GM21423 (cell line): ENCODE measurements around the gene SKOR1.

Experiments
- ATAC-seq: cut with Tn5 transposase; IDR thresholded peaks from one replicate; pipeline ENCODE4 v1.9.1; 2021; ENCODE audit warnings: mild to moderate bottlenecking, moderate library complexity; ENCODE audit not compliant: unreplicated experiment

The SKOR1 gene

DNA sequence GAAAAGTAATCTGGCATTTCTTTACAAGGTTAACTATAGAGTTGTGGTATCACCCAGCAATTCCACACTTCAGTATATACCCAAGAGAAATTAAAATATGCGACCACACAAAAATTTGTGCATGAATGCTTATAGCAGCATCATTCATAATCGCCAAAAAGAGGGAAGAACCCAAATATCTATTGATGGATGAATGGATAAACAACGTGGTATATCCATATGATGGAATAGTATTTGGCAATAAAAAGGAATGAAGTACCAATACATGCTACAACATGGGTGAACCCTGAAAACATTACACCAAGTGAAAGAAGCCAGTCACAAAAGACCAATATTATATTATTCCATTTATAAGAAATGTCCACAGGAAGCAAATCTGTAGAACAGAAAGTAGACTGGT lies 8.6 kb upstream of the SKOR1 start:
- ATAC-seq, result no peak

DNA sequence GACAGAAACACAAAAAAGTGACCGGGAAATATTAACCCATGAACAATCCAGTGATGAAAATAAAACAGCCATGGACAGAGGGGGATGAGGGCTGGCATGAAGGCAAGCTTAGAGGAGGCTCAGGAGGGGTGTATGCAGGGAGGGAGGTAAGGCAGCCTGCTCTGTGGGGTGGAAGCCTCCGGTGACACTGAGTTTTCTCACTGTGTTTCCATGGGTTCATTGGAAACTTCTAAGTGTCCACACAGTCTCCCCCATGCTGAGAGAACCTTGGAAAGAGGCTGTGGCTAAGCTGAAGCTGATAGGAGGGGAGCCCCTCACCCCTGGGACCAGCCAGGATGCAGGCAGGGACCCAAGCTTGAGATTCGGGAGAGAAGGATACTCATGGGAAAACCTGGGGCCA lies 6.8 kb upstream of the SKOR1 start:
- no peak for ATAC-seq

DNA sequence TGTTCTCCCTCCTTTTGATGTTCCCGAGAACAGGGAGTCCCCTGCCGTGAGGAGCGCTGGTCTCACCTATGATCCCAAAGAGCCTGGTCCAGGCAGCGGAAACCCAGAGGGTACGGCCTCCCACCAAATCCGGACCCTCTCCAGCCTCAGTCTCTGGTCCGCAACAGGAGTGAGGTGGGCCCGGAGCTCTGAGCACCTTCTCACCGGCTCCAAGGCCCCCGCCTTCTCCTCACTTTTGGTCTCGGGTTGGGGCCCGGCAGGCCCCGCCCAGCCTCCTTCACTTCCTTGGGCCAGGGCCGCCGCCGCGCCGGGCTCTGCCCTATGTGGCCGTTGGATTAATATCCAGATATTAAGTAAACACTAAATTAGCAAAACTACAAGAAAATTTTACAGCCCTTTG lies 5.7 kb upstream of the SKOR1 start:
- ATAC-seq, result no peak

DNA sequence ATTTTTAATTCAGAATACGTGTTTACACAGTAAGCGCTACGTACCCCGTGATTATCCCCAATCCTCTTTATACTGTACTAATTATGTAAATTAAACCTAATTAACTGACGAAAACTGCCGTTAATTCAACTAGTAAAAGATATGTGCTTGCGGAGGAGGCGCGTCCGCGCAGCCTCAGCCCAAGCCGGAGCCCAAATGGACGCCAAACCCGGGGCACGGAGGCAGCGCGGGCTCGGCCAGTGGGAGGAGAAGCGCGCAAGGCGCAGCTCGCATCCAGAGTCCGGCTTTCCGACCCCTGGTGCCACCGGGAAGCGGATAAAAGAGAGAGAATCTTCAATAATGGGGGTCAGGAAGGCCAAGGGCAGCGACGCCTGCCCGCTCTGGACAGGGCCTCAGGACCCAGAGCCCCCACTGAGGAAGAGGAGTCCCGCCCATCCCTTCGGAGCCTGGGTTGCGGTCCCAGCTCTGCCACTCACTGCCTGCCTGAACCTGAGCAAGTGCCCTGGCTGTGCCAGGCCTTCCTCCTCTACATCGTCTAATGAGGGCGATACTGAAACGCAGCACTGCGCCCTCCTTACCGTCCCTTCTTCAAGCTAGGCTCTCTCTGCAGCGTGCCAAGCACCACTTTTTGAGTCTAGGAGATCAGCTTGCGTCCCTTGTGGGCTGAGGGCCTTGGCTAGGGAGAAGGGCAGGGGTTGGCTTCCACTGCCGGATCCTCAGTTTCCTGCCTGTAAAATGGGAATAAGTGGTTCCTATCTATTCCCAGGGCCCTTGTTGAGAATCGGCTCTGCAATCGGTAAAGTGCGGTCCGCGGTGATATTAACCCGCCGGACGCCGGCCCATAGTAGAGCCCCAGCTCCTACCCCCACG lies 5.0 kb upstream of the SKOR1 start:
- ATAC-seq, result no peak

DNA sequence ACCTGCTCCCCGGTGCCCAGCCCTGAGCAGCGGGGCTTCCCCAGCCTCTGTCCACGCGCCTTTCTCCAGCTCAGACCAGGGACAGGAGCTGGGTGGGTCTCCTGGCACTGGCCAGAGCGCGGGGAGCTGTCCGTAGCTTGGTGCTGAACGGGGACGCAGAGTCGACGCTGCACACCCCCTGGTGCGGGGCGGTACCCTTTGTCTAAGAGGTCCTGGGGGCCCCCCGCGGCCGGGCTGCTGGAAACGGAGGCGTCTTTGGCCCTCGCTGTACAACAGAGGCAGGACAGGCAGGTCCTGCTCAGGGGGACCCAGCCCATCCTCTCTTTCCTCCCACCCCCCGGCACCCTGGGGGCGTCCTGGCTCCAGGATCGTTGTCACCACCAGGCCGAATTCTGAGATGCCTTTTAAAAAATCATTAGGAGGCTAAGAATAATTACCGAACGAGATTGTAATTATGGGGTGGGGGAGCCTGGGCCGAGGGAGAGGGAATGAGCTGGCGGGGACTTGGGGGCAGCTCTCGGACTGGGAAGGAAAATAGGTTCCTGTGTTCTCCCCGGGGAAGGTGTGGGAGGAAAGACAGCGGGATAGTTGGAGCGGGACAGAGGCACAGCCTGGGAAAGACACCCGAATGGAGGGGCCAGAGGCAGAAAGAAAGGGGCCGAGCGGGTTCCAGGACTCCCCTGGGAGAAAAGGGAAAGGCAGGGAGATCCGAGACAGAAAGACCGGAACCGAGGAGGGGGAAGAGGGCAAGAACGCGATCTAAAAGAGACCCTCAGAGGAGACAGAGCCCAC lies 4.1 kb upstream of the SKOR1 start:
- no peak for ATAC-seq

DNA sequence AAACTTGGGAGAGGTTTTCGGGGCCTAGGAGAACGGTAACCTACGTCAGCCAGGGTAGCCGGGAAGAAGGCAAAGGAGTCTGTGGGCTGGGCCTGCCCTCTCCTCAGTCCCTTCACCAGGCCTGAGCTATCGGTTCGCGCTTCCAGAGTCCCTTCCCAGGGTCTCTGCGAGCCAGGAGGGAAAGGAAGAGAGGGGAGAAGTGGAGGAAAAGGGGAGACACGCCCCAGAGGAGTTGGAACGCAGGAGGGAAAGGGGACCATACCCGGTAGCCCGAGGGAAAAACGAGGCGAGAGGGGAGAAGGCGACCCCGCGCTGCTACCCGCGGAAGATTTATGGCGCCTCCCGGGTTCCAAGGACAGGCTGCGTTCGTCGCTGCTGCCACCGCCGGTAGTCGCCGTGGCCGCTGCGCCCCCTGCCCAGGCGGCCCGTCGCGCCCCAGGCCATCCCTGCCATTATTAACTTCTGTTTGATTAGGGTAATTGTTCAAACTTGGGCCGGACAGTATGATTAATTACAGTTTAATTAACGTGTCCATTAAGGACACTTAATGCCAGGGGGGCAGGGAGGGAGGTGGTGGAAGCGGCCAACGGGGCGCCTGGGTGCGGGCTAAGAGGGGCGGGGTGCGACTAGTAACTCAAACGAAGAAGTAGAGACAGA lies 3.4 kb upstream of the SKOR1 start:
- ATAC-seq, result no peak

DNA sequence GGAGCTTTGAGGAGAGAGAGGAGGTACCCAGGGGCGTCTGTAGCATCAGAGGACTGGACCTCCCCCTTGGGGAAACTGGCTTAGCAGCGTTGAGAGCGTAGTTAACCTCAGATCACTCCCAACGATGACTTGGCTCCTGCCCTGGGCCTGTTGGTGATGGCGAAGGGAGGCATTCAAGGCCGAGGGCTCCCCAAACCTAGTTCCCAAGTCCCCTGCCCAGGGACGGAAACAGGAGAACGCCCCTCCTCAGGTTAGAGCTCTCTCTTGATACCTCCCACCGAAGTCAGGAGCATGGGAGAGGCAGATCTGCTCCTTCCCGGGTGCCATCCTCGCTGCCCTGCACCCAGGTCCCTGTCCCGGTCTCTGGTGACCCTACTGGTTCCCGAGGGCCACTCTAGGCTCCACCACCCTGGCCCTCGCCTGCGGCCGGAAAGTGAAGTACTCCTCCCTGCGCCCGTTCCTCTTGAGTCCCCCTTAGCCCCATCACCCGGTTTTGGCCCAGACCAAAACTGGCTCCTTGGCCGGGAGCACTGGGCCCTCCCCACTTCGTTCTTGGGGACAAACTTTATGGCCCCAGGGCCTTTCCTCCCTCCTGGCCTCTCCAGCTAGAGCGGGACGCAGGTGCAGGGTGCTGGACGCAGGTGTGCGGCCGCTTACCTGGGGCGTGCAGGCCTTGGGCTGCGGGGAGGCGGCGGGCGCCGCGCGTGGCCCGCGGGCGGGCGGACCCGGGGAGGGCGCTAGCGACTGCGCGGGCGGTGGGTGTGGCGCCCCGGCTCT lies 2.6 kb upstream of the SKOR1 start:
- ATAC-seq, result no peak

DNA sequence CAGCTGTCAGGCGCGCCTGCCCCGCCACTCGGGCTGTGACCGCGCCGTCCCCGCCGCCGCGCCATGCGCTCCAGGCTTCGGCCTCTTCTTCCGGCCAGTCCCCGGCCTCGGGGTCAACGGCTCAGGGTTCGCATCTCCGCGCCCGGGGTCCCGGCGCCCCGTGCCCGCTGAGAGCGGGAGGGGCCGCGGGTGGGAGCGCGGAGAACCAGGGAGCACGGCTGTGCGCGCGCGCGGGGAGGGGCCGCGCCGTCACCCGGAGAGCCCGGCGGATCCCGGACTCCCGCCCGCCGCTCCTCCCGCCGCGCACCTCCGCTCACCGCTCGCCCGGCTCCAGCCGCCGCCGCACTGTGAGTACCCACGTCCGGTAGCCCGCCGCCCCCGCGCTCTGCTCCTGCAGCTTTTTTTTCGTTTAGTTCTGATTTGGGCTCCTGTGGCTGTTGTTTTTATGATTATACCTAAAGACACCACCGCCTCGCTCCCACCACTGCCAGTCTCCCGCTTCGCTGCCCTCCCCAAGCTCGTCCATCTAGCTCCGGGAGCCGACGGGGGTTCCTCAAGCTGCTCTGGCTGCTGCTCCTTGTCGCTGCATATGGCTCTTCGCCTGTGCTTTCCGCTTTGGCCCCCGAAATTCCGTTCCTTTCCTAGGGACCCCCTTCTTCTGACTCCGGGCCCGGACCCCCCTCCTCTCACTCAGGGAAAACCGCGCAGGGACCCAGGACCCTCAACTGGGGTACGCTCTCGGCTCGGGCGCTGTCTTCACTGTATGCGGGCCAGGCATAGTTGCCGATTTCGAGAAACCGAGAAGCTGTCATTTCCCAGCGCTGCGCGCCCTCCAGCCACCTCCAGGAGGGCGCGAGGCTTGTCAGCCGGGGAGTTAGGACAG lies 1.8 kb upstream of the SKOR1 start:
- ATAC-seq, result no peak

DNA sequence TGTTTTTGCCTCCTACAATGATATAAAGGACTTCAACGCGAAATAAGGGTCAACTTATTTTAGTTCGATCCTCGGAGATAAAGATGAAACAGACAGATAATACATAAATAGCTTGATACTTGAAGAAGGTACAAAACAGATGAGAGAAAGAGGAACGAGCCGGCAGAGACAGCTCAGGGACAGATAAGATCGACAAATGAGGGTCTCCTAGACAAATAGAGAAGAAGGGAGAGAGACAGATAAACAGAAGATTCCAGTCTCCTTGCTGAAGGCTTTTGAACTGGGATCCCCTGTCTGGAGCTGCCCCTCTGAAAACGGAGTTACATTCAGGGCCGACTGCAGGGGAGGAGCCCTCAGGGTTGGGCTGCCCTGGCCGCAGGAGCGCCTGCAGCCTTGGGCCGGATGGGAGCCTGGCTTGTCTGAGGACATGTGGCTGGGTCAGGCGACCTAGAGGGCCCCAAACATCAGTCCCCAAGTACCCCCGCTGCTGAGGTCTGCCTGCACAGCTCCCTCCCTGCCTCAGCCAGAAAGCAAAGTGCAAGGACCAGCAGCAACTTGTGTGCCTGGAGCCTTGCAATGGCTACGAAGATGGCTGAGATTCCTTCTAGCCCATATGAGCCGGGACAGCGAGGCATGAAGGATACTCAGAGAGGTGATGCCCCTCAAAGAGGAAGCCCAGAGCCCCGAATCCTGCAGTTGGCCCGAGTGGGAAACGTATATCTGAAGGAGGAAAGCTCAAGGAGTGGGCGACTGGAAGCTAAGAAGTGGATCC lies 926 bp upstream of the SKOR1 start:
- ATAC-seq, result no peak

DNA sequence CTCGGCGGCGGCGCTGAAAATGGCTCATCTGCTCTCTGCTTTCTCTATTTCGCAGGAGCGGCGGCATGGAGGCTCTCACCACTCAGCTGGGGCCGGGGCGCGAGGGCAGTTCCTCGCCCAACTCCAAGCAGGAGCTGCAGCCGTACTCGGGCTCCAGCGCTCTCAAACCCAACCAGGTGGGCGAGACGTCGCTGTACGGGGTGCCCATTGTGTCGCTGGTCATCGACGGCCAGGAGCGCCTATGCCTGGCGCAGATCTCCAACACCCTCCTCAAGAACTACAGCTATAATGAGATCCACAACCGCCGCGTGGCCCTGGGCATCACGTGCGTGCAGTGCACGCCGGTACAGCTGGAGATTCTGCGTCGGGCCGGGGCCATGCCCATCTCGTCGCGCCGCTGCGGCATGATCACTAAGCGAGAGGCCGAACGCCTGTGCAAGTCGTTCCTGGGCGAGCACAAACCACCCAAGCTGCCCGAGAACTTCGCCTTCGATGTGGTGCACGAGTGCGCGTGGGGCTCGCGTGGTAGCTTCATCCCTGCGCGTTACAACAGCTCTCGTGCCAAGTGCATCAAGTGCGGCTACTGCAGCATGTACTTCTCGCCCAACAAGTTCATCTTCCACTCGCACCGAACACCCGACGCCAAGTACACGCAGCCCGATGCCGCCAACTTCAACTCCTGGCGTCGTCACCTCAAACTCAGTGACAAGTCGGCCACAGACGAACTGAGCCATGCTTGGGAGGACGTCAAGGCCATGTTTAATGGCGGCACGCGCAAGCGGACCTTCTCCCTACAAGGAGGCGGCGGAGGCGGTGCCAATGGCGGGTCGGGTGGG lies 790 bp downstream of the SKOR1 start:
- ATAC-seq, result no peak

DNA sequence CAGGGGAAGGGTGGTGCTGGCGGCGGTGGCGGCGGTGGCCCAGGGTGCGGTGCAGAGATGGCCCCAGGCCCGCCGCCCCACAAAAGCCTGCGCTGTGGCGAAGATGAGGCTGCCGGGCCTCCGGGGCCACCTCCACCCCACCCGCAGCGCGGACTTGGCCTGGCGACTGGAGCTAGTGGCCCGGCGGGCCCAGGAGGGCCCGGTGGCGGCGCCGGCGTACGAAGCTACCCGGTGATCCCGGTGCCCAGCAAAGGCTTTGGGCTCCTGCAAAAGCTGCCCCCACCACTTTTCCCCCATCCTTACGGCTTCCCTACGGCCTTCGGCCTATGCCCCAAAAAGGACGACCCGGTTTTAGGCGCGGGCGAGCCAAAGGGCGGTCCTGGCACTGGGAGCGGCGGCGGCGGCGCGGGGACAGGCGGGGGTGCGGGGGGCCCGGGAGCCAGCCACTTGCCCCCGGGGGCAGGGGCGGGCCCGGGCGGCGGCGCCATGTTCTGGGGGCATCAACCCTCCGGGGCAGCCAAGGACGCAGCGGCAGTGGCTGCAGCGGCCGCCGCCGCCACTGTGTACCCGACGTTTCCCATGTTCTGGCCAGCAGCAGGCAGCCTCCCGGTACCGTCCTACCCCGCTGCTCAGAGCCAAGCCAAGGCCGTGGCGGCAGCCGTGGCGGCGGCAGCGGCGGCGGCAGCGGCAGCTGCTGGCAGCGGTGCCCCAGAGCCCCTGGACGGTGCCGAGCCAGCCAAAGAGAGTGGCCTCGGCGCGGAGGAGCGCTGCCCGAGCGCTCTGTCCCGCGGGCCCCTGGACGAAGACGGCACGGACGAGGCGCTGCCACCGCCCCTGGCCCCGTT lies 1.6 kb downstream of the SKOR1 start:
- no peak for ATAC-seq

DNA sequence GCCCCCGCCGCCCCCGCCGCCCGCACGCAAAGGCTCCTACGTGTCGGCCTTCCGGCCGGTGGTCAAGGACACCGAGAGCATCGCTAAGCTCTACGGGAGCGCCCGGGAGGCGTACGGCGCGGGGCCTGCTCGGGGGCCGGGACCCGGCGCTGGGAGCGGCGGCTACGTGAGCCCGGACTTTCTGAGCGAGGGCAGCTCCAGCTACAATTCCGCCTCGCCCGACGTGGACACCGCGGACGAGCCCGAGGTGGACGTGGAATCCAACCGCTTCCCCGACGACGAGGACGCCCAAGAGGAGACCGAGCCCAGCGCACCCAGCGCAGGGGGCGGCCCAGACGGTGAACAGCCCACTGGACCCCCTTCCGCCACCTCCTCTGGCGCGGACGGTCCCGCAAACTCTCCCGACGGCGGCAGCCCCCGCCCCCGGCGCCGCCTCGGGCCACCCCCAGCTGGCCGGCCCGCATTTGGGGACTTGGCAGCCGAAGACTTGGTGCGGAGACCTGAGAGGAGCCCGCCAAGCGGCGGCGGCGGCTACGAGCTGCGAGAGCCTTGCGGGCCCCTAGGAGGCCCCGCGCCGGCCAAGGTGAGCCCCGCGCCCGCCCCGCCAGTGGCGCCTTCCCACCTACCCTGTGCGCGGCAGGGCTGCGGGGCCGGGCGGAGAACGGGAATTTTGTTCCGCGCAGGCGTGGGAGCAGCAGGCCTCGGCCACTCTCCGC lies 2.4 kb downstream of the SKOR1 start:
- ATAC-seq, result no peak

DNA sequence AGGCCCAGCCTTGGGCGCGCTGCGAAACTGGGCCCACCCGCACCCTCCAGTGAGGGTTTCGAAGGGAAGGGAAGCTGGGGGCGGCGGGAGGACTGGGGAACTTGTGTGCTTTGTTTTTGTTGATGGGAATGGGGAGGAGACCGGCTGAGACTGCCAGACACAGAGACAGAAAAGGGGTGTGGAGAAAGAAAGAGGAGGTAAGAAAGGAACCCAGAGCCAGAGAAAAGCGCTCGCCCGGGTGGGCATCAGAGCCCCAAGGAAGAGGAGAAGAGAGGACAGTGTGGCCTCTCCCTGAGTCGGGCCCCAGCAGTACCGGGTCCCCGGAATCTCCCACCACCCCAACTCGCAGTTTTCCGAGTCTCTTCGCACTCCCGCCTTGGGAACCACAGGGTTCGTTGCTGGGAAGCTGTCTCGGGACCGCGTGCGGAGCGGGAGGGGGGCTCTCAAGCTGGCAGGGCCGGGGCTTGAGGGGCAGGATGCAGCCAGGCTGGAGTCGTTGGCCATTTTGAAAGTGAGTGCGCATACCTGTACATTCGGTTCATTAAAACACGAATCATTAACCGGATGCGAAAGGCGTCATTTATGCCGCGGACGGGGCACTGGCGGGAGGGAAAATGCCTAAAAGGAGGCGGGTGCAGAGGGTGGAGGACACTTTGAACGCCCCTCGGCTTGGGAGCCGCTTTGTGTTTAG lies 3.1 kb downstream of the SKOR1 start:
- no peak for ATAC-seq

DNA sequence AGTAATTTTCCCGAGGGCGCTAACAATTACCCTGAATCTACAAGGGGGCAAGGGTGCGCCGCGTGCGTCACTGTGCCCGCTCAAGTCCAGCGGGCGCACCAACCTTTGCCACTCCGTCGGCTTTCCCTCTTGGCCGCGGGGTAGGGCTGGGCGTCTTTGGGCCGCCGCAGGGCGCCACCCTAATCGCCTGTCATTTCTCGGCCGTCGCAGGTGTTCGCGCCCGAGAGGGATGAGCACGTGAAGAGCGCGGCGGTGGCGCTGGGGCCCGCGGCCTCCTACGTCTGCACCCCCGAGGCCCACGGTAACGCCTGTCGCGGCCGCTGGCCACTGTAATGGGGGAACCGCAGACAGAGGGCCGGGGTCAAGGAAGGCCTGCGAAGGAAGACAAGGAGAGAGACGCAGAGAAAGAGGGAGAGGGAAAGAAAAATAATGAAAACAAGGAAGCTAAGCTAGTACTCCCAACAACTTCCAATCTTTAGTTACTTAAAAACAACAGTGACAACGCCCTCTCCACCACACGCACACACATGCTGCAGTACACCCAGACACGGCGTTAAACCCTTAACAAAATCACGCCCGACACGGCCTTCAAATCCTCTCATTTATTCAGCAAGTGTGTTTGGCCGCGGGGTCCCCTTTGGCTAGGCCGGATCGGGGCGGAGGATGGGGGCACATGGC lies 3.8 kb downstream of the SKOR1 start:
- ATAC-seq, result no peak

DNA sequence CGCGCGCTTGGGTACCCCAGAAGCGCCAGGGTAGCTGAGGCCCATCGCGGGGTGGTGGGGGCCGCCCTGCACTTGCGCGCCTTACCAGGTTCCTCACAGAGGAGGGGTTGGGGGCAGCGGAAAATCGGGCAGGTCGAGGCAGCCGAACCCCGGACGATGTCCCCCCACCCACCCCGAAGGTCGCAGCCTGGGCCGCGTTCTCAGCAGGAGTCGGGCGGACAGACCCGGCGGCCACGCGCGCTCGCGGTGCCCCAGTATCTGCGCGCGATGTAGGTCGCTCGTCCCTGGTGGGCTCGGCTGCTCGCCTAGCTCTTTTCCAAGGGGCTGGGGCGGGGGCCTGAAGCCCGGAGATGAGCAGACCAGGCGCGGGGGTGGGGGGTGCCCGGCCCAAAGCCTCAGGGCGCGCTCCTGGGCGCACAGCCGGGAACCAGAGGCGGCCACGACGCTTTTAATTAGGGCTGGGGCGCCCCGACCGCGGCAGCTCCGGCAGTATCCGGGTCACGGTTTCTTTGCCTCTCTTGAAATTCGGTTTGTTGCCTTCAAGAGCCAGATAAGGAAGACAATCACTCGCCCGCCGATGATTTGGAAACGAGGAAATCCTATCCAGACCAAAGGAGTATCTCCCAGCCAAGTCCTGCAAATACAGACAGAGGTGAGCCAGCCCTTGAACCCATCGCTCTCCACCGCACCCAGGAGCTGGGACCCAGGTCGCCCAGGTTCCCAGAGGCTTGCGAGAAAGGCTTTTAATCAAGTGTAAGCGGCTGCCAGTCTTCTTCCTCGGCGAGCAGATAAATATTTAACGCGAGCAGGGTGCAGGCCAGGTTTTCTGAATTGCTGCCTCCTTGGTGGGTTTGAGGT lies 4.6 kb downstream of the SKOR1 start:
- no peak for ATAC-seq
